Uterus (tissue), 4 donors: ENCODE results near the gene DNAH17. TPM values are rescaled to one million over a fixed set of nuclear protein-coding genes. Genes with fewer than 3 reads are reported as not detected.

Source experiments
- DNase-seq, 2 donors: peaks; one replicate each; pipeline ENCODE4 v3.0.0-alpha.2; 2019 to 2020
- H3K27ac ChIP-seq, 2 donors: fragments of 200-600 bp; sonication (generic); 1 replicate in 1 of 2; 2 replicates in 1 of 2; pipeline ENCODE4 v1.5.1; 2016 to 2018
- H3K27me3 ChIP-seq, 2 donors: fragments of 200-600 bp; sonication (generic); one replicate each; pipeline ENCODE4 v1.5.1; 2018 to 2019; ENCODE audit warnings: control low read depth in 1 of 2
- H3K36me3 ChIP-seq, 2 donors: fragments of 200-600 bp; sonication (generic); one replicate each; pipeline ENCODE4 v1.5.1; 2019; ENCODE audit warnings: control low read depth in 1 of 2
- H3K4me1 ChIP-seq, 2 donors: fragments of 200-600 bp; sonication (generic); one replicate each; pipeline ENCODE4 v1.5.1; 2018 to 2019; ENCODE audit warnings: control low read depth in 1 of 2
- H3K4me3 ChIP-seq, 2 donors: fragments of 200-600 bp; sonication (generic); 1 replicate in 1 of 2; 2 replicates in 1 of 2; pipeline ENCODE4 v1.5.1; 2018 to 2019; ENCODE audit warnings: mild to moderate bottlenecking in 1 of 2
- H3K9me3 ChIP-seq, 2 donors: fragments of 200-600 bp; sonication (generic); one replicate each; pipeline ENCODE4 v1.5.1; 2019; ENCODE audit warnings: control low read depth in 1 of 2
- POLR2A ChIP-seq, 2 donors: fragments of 450-650 bp; IDR thresholded peaks; one replicate each; pipeline ENCODE4 v1.6.1; 2016; ENCODE audit warnings: antibody characterized with exemption in 2 of 2, mild to moderate bottlenecking in 1 of 2, moderate library complexity in 1 of 2
- intact Hi-C: fragments of 100-400 bp; cut with DNase I; formaldehyde crosslinking; loops from one replicate; pipeline ENCODE4 v1.15.1; 2023; ENCODE audit warnings: low total_unique reads
- total RNA-seq, 4 donors: library from RNA; depleted of rRNA in 3 of 4; stranded (reverse); fragments of >200 nt in 3 of 4; gene quantifications; one replicate each; pipeline versions ENCODE4 v1.1.0 to v1.2.4, GENCODE V29; 2014 to 2023
- TF ChIP-seq, protein P1 (sequence below), 4 experiments: fragments of 200-600 bp in 2 of 4; fragments of 450-650 bp in 2 of 4; sonication (generic) in 2 of 4; IDR thresholded peaks; one replicate each; pipeline ENCODE4 v1.5.1; 2016 to 2019; ENCODE audit warnings: antibody characterized with exemption in 4 of 4, mild to moderate bottlenecking in 2 of 4, moderate library complexity in 1 of 4
- donor health status: DM: yes; HTN: yes; CAD: no.

Gene DNAH17
- total RNA-seq, 4 donors from 2014 or later = 0.03 to 1.1 TPM; not detected in 2

DNA sequence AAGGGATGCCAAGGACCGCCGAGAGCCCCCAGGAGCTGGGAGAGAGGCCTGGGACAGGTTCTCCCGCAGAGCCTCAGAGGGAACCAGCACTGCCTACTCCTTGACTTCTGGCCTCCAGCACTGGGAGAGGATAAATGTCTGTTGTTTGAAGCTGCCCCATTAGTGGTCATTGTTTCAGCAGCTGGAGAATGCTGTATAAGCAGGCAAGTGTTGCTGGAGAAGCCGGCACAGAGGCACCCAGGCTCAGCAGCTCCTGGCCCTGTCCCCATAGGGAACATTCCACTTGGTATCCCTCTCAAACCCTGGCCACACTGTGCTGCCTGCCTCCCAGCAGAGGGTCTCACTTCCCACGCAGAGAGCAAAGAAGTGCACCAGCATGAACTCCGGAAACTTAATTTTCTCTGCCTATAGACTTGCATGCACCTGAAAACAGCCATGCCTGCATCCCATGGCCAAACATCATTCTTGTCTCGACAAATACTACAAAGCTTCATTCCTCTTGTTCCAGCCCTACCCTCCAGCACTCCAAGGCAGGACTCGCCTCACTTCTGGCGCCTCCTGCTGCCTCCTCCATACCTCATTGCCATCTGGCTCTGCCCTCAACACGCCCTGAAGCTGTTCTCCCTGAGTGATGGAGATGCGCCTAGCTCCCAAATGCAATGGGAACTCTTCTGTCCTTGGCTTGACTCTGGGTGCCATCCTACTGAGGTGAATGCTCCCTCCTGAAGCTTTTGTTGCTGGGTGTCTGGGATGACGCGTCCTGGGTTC is 88.1 kb downstream of the DNAH17 start:
- H3K27me3 ChIP-seq = no peaks in the 10 kb centered on the region
- no peaks in the 10 kb centered on the region for H3K4me1 ChIP-seq
- no peak overlapping the region for H3K27ac ChIP-seq
- DNase-seq = no peak
- H3K4me3 ChIP-seq = no peak overlapping the region
- H3K36me3 ChIP-seq = no peaks in the 10 kb centered on the region
- H3K9me3 ChIP-seq = no peaks in the 10 kb centered on the region
- intact Hi-C loops = no loop called here
- no peak for TF ChIP-seq POLR2A (IDR thresholded peaks at IDR 0.05)
- TF ChIP-seq, protein P1, sequence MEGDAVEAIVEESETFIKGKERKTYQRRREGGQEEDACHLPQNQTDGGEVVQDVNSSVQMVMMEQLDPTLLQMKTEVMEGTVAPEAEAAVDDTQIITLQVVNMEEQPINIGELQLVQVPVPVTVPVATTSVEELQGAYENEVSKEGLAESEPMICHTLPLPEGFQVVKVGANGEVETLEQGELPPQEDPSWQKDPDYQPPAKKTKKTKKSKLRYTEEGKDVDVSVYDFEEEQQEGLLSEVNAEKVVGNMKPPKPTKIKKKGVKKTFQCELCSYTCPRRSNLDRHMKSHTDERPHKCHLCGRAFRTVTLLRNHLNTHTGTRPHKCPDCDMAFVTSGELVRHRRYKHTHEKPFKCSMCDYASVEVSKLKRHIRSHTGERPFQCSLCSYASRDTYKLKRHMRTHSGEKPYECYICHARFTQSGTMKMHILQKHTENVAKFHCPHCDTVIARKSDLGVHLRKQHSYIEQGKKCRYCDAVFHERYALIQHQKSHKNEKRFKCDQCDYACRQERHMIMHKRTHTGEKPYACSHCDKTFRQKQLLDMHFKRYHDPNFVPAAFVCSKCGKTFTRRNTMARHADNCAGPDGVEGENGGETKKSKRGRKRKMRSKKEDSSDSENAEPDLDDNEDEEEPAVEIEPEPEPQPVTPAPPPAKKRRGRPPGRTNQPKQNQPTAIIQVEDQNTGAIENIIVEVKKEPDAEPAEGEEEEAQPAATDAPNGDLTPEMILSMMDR (IDR thresholded peaks at IDR 0.05) = no peak

DNA sequence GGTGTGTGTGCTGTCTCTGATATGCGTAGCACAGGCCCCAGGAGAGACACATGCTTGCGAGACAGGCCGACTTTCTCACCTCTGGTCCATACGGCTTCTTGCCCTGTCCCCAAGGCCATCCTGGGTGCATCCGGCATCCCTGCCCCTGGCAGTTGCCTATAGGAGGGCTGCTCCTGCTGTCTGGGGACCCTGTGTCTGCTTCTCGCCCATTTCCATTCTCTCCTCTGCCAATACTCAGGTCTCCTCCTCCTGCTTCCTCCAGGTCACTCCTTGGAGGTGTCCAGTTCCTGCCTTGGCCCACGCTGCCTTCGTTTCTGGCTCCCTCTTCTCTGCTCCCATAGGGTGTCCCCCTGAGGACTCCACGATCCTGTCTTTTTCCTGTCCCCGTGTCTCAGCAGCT is 89.0 kb downstream of the DNAH17 start:
- H3K9me3 ChIP-seq = no peaks in the 10 kb centered on the region
- no peaks in the 10 kb centered on the region for H3K27me3 ChIP-seq
- no peak overlapping the region for H3K27ac ChIP-seq
- no peaks in the 10 kb centered on the region for H3K36me3 ChIP-seq
- TF ChIP-seq POLR2A (IDR thresholded peaks at IDR 0.05) = no peak
- TF ChIP-seq, protein P1 (IDR thresholded peaks at IDR 0.05) = no peak
- no peak overlapping the region for H3K4me3 ChIP-seq
- intact Hi-C loops = no loop called here
- no peaks in the 10 kb centered on the region for H3K4me1 ChIP-seq
- no peak for DNase-seq

DNA sequence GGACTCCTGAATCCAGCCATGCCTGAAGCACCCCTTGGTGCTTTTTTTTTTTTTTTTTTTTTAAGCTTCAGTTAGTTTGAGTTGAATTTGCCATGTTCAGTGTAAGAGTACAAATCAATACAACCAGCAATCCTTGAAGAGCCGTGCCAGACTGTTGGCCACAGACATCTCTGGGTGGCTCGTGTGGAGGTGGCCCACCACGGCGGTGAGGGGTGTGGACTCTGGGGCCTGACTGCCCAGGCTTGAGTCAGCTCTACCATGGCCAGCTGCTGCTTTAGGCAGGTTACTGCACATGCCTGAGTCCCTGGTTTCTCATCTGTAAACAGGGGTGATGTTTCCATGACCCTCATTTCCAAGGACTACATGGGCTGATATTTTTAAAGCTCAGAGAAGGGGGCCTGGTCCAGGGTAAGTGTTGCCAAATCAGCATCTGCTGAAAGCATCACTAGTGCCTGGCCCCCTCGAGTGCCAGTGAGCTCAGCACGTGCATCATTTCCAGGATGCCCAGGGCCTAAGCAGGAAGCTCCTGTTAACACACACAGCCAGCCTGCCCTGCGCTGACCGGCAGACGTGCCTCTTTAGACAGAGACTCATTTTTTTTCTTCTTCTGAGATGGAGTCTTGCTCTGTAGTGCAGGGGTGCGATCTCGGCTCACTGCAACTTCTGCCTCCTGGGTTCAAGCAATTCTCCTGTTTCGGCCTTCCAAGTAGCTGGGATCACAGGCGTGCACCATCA is 90.1 kb downstream of the DNAH17 start:
- H3K4me3 ChIP-seq = no peak overlapping the region
- no peak overlapping the region for H3K27ac ChIP-seq
- DNase-seq = no peak
- no peaks in the 10 kb centered on the region for H3K36me3 ChIP-seq
- no peaks in the 10 kb centered on the region for H3K4me1 ChIP-seq
- H3K27me3 ChIP-seq = no peaks in the 10 kb centered on the region
- intact Hi-C loops = no loop called here
- TF ChIP-seq, protein P1 (IDR thresholded peaks at IDR 0.05) = no peak
- no peak for TF ChIP-seq POLR2A (IDR thresholded peaks at IDR 0.05)
- no peaks in the 10 kb centered on the region for H3K9me3 ChIP-seq

DNA sequence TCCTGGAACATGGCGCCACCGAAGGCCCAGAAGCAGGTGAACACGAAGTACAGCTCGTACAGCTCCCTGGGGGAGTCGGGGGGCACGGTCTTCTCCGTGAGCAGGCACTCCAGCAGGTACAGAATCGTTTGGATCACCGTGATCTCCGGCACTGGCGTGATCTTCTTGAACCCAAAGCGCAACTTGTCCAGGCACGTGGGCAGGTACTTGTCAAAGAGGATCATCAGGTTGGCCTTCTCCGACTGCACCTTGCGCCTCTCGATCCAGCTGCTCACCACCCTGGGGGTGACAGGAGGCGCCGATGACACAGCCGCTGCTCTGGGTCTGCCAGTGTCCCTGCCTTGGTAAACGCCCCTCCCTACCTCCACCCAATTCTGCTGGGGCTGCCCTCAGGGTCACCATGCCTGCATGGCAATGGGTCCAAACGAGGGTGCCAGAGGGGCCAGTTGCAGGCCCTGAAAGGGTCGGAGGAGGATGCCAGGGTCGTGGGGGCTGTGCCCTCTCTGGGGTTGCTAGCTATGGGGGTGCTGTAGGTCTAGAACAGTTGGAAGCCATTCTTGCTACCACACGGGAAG is 90.9 kb downstream of the DNAH17 start:
- H3K4me3 ChIP-seq = no peak overlapping the region
- no peaks in the 10 kb centered on the region for H3K9me3 ChIP-seq
- H3K27me3 ChIP-seq = no peaks in the 10 kb centered on the region
- TF ChIP-seq, protein P1 (IDR thresholded peaks at IDR 0.05) = no peak
- no peak for TF ChIP-seq POLR2A (IDR thresholded peaks at IDR 0.05)
- intact Hi-C loops = no loop called here
- no peaks in the 10 kb centered on the region for H3K4me1 ChIP-seq
- H3K36me3 ChIP-seq = no peaks in the 10 kb centered on the region
- no peak for DNase-seq
- no peak overlapping the region for H3K27ac ChIP-seq
